H1 (cell line): ENCODE results near the gene VPS54. TPM values are rescaled to one million over a fixed set of nuclear protein-coding genes. Genes with fewer than 3 reads are reported as not detected.
"Not testable (repeated sequence)": the region's sequence is repeated elsewhere in the genome, so short reads cannot be mapped to it uniquely, and the experiment has no call there.

Source experiments
- CTCF ChIA-PET: fragments of 300-600 bp; sonication (Branson Sonifier 250); formaldehyde crosslinking; loops from one replicate; lab custom pipeline; 2021; ENCODE audit not compliant: partially characterized antibody; lab: Charles Lee
- POLR2A ChIA-PET: fragments of 300-600 bp; sonication (Branson Sonifier 250); formaldehyde crosslinking; loops from one replicate; lab custom pipeline; 2021; ENCODE audit warnings: inconsistent platforms; ENCODE audit not compliant: partially characterized antibody; lab: Charles Lee
- DNase-seq, 2 experiments: peaks; one replicate each; pipeline versions ENCODE4 v3.0.0 to v3.0.0-alpha.2; 2010 to 2022; ENCODE audit warnings: low spot score in 2 of 2, low read depth in 1 of 2, mixed read lengths in 1 of 2
- FAIRE-seq: peaks from 2 replicates; lab custom pipeline; 2011; peaks lifted over from hg19 to GRCh38; lab: Jason Lieb, UNC
- H2AFZ ChIP-seq: 2 replicates; pipeline ENCODE4 v1.8.1; 2012; ENCODE audit warnings: low read length, inconsistent platforms
- H2AK5ac ChIP-seq: 2 replicates; pipeline ENCODE4 v1.6.1; 2013; ENCODE audit warnings: low read depth, low read length
- H2BK120ac ChIP-seq: replicated peaks from 2 replicates; pipeline ENCODE3; 2013; ENCODE audit warnings: low read depth, low read length, inconsistent platforms
- H2BK12ac ChIP-seq: 2 replicates; pipeline ENCODE4 v1.6.1; 2013; ENCODE audit warnings: low read depth, low read length
- H2BK15ac ChIP-seq: 2 replicates; pipeline ENCODE4 v1.6.1; 2013; ENCODE audit warnings: low read length
- H2BK20ac ChIP-seq: 2 replicates; pipeline ENCODE4 v1.6.1; 2013; ENCODE audit warnings: low read length
- H2BK5ac ChIP-seq: 2 replicates; pipeline ENCODE4 v1.6.1; 2013; ENCODE audit warnings: low read depth, low read length
- H3K14ac ChIP-seq: 2 replicates; pipeline ENCODE4 v1.6.1; 2013; ENCODE audit warnings: inconsistent platforms; ENCODE audit not compliant: insufficient read length
- H3K18ac ChIP-seq: 2 replicates; pipeline ENCODE4 v1.6.1; 2013; ENCODE audit warnings: low read length; ENCODE audit errors: extremely low read depth
- H3K23ac ChIP-seq: 2 replicates; pipeline ENCODE4 v1.6.1; 2013; ENCODE audit warnings: inconsistent platforms; ENCODE audit not compliant: insufficient read length
- H3K23me2 ChIP-seq: 2 replicates; pipeline ENCODE4 v1.6.1; 2013; ENCODE audit warnings: low read depth, low read length
- H3K27ac ChIP-seq: 2 replicates; pipeline ENCODE4 v1.6.1; 2011; ENCODE audit warnings: low read depth, low read length, inconsistent platforms
- H3K27me3 ChIP-seq, 4 experiments: replicated peaks in 1 of 4; 1 replicate in 1 of 4; 2 replicates in 3 of 4; pipeline versions ENCODE4 v1.6.1 to v1.8.1; 2011 to 2013; ENCODE audit warnings: low read length in 3 of 4, mild to moderate bottlenecking in 3 of 4, inconsistent platforms in 2 of 4, mixed read lengths in 2 of 4, moderate library complexity in 1 of 4; ENCODE audit not compliant: control insufficient read depth in 3 of 4, insufficient read depth in 3 of 4; ENCODE audit errors: extremely low read depth in 1 of 4
- H3K36me3 ChIP-seq, 4 experiments: 2 replicates each; pipeline versions ENCODE4 v1.6.1 to v1.8.1; 2011 to 2013; ENCODE audit warnings: mild to moderate bottlenecking in 4 of 4, low read length in 3 of 4, moderate library complexity in 2 of 4, control low read depth in 1 of 4, inconsistent platforms in 1 of 4; ENCODE audit not compliant: insufficient read depth in 4 of 4, control insufficient read depth in 2 of 4
- H3K4ac ChIP-seq: replicated peaks from 2 replicates; pipeline ENCODE3; 2013; ENCODE audit warnings: low read length, low read depth, mixed read lengths, inconsistent platforms; ENCODE audit not compliant: insufficient read length
- H3K4me1 ChIP-seq, 4 experiments: replicated peaks in 1 of 4; 1 replicate in 1 of 4; 2 replicates in 3 of 4; pipeline versions ENCODE4 v1.6.1 to v1.8.1; 2011 to 2013; ENCODE audit warnings: low read length in 3 of 4, inconsistent platforms in 2 of 4, mixed read lengths in 1 of 4; ENCODE audit not compliant: insufficient read depth in 4 of 4, control insufficient read depth in 3 of 4
- H3K4me2 ChIP-seq, 2 experiments: 2 replicates each; pipeline versions ENCODE4 v1.6.1 to v1.8.1; 2011 to 2013; ENCODE audit warnings: low read depth in 2 of 2, low read length in 2 of 2, control low read depth in 1 of 2, inconsistent platforms in 1 of 2, mild to moderate bottlenecking in 1 of 2; ENCODE audit not compliant: insufficient read depth in 1 of 2
- H3K4me3 ChIP-seq, 4 experiments: fragments of 200-600, 300-600 bp in 1 of 4; sonication (generic), shearing (Covaris generic), sonication (Bioruptor Twin) in 1 of 4; 2 replicates each; pipeline versions ENCODE4 v1.5.1 to v1.8.1; 2011 to 2016; ENCODE audit warnings: low read length in 4 of 4, low read depth in 3 of 4, control low read depth in 2 of 4, inconsistent platforms in 2 of 4, mild to moderate bottlenecking in 2 of 4, mixed read lengths in 1 of 4, moderate library complexity in 1 of 4; ENCODE audit not compliant: insufficient read depth in 2 of 4; ENCODE audit errors: extremely low read depth in 1 of 4
- H3K56ac ChIP-seq: replicated peaks from 2 replicates; pipeline ENCODE3; 2013; ENCODE audit warnings: low read depth, mild to moderate bottlenecking, mixed read lengths, low read length, inconsistent platforms; ENCODE audit not compliant: insufficient read length
- H3K79me1 ChIP-seq: 2 replicates; pipeline ENCODE4 v1.6.1; 2013; ENCODE audit warnings: low read depth, low read length, control low read depth
- H3K79me2 ChIP-seq, 2 experiments: 2 replicates each; pipeline versions ENCODE4 v1.6.1 to v1.8.1; 2012 to 2013; ENCODE audit warnings: low read length in 2 of 2, mild to moderate bottlenecking in 2 of 2, inconsistent platforms in 1 of 2; ENCODE audit not compliant: insufficient read depth in 2 of 2, control insufficient read depth in 1 of 2
- H3K9ac ChIP-seq, 4 experiments: replicated peaks in 1 of 4; 1 replicate in 1 of 4; 2 replicates in 3 of 4; pipeline versions ENCODE4 v1.6.1 to v1.8.1; 2011 to 2013; ENCODE audit warnings: low read depth in 3 of 4, low read length in 3 of 4, control low read depth in 2 of 4, mild to moderate bottlenecking in 2 of 4, moderate library complexity in 2 of 4, inconsistent platforms in 1 of 4; ENCODE audit errors: extremely low read depth in 1 of 4
- H3K9me3 ChIP-seq, 2 experiments: 2 replicates each; pipeline versions ENCODE4 v1.6.1 to v1.8.1; 2012 to 2013; ENCODE audit warnings: mild to moderate bottlenecking in 2 of 2, moderate library complexity in 2 of 2, control low read depth in 1 of 2, inconsistent platforms in 1 of 2, low read depth in 1 of 2, low read length in 1 of 2, mixed read lengths in 1 of 2; ENCODE audit not compliant: insufficient read depth in 2 of 2
- H4K20me1 ChIP-seq, 2 experiments: replicated peaks in 1 of 2; 2 replicates each; pipeline versions ENCODE3 to v1.8.1; 2011 to 2013; ENCODE audit warnings: inconsistent platforms in 2 of 2, low read length in 2 of 2, mild to moderate bottlenecking in 1 of 2; ENCODE audit not compliant: insufficient read depth in 2 of 2, control insufficient read depth in 1 of 2
- H4K5ac ChIP-seq: 2 replicates; pipeline ENCODE4 v1.6.1; 2013; ENCODE audit warnings: low read length, low read depth, mixed read lengths, inconsistent platforms; ENCODE audit not compliant: insufficient read length
- H4K8ac ChIP-seq: 2 replicates; pipeline ENCODE4 v1.8.0; 2013; ENCODE audit warnings: mild to moderate bottlenecking, moderate library complexity, low read length, inconsistent platforms; ENCODE audit not compliant: insufficient read depth; ENCODE audit errors: extremely low read depth
- H4K91ac ChIP-seq: replicated peaks from 2 replicates; pipeline ENCODE3; 2013; ENCODE audit warnings: low read length, mixed read lengths, inconsistent platforms; ENCODE audit not compliant: insufficient read length
- WGBS, 2 experiments: shearing (Covaris generic) in 1 of 2; methylation state at CpG; one replicate each; pipeline versions ENCODE4 v1.1.6 to v1.1.7; 2013 to 2015; ENCODE audit warnings: low lambda C conversion rate in 2 of 2, mixed read lengths in 2 of 2, inconsistent platforms in 1 of 2, low coverage in 1 of 2, missing lambda C conversion rate in 1 of 2; ENCODE audit not compliant: insufficient replicate concordance in 2 of 2, insufficient coverage in 1 of 2, insufficient read length in 1 of 2; ENCODE audit errors: extremely low coverage in 1 of 2, missing lambda C conversion rate in 1 of 2; 5-methylcytosine and 5-hydroxymethylcytosine counted together
- polyA plus RNA-seq, 7 experiments: library from polyadenylated mRNA; depleted of rRNA in 3 of 7; stranded (reverse) in 5 of 7; unstranded in 2 of 7; fragments of >200 nt in 5 of 7; fragments of 200-250 nt in 2 of 7; gene quantifications; 1 replicate in 5 of 7; 2 replicates in 1 of 7; 4 replicates in 1 of 7; pipeline versions ENCODE4 v1.2.1 to v1.2.3, GENCODE V29; 2011 to 2013; ENCODE audit warnings: missing spikeins in 2 of 7, mixed read lengths in 2 of 7
- total RNA-seq: library from RNA; stranded (reverse); fragmentation: NEBNext Ultra II Directional; extraction: Animal tissue kit (Norgen Biotek cat#: 25700); gene quantifications from 2 replicates; pipeline ENCODE4 v1.2.1, GENCODE V29; 2021

VPS54 gene
- total and polyA plus RNA-seq, 2 of the 8 experiments (the other 6 are each of a cell fraction or from before 2014, with no cell fraction given): 3.6 to 13.2 TPM

GRCh38 chr2:63991173-63991999, 27.8 kb downstream of the VPS54 start:
- H3K79me1 ChIP-seq, H2BK120ac ChIP-seq, H4K8ac ChIP-seq, H3K27ac ChIP-seq, H2BK12ac ChIP-seq, H4K91ac ChIP-seq, H2BK15ac ChIP-seq, H3K79me2 ChIP-seq, H3K4me3 ChIP-seq, H3K4me2 ChIP-seq, H2BK5ac ChIP-seq, H3K18ac ChIP-seq, H3K4ac ChIP-seq, H3K9ac ChIP-seq, H3K23me2 ChIP-seq, H4K5ac ChIP-seq, H4K20me1 ChIP-seq, POLR2A ChIA-PET, H3K56ac ChIP-seq, H3K27me3 ChIP-seq, DNase-seq, H2AFZ ChIP-seq, H3K36me3 ChIP-seq, H2BK20ac ChIP-seq, H3K14ac ChIP-seq, H3K4me1 ChIP-seq, FAIRE-seq, H3K23ac ChIP-seq, H2AK5ac ChIP-seq: not testable (repeated sequence)
- H3K9me3 ChIP-seq: peaks cover 0 to 10% of the 10 kb centered on the region in 2 experiments; a peak in 2 of 4 replicates
- CTCF ChIA-PET: interaction anchor here (0.8 to 1.2 kb wide), 2 partner anchors 9 to 13 kb away, joined by 3 to 4 read pairs; no protein-coding TSS in a partner anchor
- 94% methylated on average over 12 of the region's 12 CpGs; no CpG with 5 or more reads in 1 of the 2 experiments for WGBS, 2 experiments
